Measurements from ENCODE around the gene UQCC2.

DNA sequence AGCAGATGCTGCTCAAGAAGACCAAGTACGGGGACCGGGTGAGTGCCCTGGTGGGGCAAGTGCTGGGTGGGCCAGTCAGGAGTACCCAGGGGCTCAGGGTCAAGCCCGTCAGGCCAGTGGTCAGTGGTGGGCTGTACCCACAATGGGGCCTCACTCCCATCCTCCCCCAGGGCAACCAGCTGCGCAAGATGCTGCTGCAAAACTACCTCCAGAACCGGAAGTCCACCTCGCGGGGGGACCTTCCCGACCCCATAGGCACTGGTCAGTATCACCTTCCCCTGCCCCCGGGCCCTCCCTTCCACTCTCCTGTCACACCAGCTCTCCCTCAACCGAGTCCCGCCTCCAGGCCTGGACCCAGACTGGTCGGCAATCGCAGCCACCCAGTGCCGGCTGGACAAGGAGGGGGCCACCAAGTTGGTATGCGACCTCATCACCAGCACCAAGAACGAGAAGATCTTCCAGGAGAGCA is 27.0 kb downstream of the UQCC2 start:
- TF ChIP-seq EZH2 (IDR thresholded peaks at IDR 0.05; ENCODE audit: borderline replicate concordance, low read length), result no peak
- TF ChIP-seq CTCF (IDR thresholded peaks at IDR 0.05; ENCODE audit: low read length), result no peak
